GM18526 (cell line): ENCODE results near the gene NOL4L.

Experiments
- POLR2A ChIP-seq: IDR thresholded peaks from 3 replicates; pipeline ENCODE4 v1.6.1; 2011; ENCODE audit not compliant: insufficient read length; ENCODE audit errors: extremely low read depth

Gene NOL4L

GRCh38 chr20:32494483-32495216 is 90.5 kb downstream of the NOL4L start:
- no peak for TF ChIP-seq POLR2A

DNA sequence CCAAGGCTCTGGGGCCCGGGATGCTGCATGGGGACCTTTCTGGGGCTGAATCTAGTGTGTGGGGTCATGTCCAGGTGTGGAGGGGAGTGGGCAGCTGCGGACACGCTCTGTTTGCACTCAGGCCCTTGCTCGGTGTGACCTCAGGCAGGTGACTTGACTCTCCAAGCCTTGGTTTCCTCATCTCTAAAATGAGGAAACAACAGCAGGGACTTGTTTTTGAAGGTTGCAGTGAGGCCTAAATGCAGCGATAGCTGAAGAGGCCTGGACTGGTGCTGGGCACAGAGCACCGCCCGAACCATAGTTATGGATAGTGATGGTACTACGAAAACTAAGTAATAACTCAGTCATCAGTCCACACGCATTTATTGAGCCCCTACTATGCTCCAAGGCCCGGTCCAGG is 91.8 kb downstream of the NOL4L start:
- no peak for TF ChIP-seq POLR2A

- no peak for TF ChIP-seq POLR2A
Observed at GRCh38 chr20:32490942-32491763, 94.0 kb downstream of the NOL4L start.

GRCh38 chr20:32488066-32488838 is 96.9 kb downstream of the NOL4L start:
- TF ChIP-seq POLR2A: no peak

DNA sequence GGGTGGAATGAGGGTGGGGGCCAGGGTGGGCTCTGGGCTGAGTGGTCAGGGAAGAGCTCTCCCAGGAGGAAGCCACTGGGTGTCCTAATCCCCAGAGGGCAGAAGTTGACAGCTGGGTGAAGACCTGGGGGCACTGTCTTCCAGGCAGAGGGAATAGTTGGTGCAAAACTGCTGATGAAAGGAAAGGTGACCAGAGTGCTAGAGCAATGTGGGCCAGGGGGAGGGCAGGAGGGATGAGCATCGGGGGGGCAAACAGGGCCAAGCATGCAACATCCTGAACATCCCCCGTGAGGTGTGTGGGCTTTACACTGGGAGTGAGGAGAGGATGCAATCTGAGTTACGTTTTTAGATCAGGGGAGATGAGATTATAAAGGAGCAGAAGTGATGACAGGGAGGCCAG is 97.8 kb downstream of the NOL4L start:
- TF ChIP-seq POLR2A: no peak

DNA sequence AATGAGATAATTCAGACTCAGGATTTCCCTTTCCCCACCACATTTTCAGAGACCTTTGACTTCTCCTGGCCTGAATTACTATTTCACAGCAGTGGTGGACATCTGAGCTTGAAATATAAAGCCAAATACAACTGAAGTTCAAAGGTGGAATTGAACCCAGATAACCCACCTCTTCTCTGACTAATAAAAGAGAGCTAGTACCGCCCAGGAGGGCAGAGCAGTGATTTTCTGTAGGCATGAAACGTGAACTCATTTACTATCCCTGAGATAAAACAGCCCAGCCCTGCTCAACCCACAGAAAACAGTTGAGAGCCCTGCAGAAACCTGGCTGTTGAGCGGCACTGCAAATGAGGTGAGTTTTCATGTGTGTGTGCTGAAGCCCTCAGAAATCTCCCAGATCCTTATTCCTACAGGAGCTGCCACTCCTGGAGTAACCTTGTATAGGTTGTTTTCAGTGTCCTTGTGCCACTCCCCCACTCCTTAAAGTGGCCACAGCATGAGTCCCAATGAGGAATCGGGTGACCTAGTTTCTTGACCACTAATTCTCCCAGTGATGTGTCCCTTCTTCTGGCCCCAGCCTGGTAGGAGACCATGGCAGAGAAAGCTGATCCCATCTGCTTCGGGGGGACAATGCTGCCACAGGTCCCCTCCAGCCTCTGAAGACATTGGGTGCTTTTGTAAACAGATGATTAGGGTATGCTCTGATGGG is 99.2 kb downstream of the NOL4L start:
- TF ChIP-seq POLR2A: no peak

- TF ChIP-seq POLR2A: no peak
Observed at GRCh38 chr20:32484958-32485769, 100.0 kb downstream of the NOL4L start.

- no peak for TF ChIP-seq POLR2A
Observed at GRCh38 chr20:32484225-32484957, 100.7 kb downstream of the NOL4L start.

DNA sequence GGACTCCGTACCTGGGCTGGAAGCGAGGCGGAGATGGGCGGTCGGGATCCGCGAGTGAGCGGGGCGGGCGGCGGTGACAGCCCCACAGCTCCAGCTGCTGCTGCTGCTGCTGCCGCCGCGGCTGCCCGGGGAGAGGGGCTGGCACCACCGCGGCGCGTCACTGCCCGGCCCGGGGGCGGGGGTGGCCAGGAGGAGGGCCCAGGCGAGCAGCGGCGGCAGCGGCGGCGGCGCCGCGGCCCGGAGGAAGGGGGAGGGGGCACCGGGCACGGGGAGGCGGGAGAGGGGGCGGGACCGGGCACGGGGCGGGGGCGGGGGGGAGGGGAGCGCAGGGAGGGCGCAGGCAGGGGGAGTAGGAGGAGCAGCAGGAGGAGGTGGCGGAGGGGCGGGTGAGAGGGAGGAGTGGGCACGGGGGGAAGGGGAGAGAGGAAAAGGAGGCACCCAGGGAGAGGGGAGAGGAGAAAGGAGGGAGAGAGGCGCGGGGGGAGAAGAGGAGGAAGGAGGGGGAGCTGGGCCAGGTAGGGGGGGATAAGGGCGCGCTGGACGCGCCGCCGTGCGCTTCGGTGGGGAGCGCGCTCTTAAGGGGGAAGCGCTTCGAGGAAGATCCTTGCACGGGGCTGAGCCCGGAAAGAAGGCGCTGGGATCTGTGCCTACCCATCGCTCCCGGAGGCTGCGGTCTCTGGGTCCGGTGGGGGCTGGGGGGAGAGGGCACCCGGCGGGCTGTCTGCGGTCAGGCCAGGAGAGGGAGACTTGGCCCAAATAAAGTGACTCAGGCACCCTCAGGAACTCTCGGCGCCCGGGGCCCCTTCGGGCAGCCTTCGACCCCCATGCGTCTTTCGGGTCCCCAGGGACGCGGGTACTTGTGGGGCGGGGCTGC is 101.5 kb downstream of the NOL4L start:
- no peak for TF ChIP-seq POLR2A

DNA sequence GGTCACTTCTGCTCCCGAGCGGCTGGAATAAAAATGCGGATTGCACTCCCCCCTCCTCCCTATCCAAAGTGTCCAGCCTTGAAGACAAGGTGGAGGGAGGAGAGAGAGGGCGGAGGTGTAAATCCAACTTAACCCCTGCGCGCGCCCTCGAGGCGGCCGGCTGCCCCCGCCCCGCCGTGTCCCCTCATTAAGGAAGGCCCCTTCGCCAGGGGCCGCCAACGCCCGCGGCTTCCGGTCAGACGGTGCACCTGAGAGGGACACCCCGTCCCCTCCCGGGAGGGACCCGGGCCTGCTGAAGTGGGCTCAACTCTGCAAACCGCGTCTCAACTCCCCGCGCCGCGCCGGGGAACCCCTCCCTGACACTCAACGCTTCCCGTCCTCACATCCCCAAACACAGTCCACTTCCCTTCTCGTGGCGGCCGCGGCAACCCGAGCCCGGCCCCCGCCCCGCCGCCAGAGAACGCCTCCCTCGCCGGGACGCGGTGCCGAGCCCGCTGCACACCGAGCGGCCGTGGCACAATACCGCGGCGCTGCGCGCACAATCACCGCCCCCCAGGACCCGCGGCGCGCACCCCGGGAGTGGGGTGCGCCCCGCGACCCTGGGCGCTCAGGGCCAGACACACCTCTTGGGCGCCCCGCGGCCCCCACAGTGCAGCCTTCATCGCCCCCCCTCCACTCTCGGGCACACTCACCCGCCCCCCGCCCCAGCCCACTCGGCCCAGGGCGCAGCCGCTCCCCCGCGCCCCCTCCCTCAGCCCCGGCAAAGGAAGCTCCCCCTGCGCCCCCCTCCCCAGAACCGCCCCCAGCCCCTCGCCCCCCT is 102.5 kb downstream of the NOL4L start:
- no peak for TF ChIP-seq POLR2A

DNA sequence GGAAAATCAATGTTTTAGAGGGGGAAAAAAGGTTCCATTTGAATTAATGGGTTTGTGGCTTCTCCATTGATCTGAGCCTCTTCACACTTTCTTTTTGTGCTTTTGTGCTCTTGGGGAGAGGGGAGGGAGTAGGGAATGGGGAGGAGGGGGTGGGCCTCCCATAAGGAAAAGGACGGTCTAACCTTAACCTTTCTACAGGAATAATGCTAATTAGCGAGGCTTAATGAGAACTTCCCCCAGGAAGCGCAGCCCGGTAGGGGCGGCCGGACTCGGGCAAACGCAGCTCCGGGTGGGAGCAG is 103.0 kb downstream of the NOL4L start:
- no peak for TF ChIP-seq POLR2A
